Measurements from ENCODE around the gene CREB5.
"Not testable (repeated sequence)": the region's sequence is repeated elsewhere in the genome, so short reads cannot be mapped to it uniquely, and the experiment has no call there.

Gene CREB5

GRCh38 chr7:28800150-28800549 lies 387.8 kb downstream of the CREB5 start:
- DNase-seq: no peak

DNA sequence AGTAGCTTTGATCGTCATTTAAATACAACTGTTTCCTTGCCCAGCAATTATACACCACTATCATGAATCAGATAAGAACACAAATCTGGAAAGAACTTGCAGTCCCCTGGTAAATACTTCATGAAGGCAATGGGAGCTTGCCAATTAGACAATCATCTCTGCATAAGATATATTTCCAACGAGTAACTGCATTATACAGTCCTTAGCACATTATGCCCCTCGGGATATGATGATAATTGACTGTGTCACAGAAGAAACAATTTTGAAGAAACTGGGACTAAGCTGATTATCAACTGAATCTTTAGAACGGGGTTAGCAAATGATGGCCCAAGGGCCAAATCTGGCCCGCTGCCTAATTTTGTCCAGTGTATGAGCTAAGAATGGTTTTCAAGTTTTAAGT lies 390.1 kb downstream of the CREB5 start:
- DNase-seq: no peak

GRCh38 chr7:28804157-28804556 lies 391.8 kb downstream of the CREB5 start:
- no peak for DNase-seq

GRCh38 chr7:28804990-28805389 lies 392.7 kb downstream of the CREB5 start:
- no peak for DNase-seq

DNA sequence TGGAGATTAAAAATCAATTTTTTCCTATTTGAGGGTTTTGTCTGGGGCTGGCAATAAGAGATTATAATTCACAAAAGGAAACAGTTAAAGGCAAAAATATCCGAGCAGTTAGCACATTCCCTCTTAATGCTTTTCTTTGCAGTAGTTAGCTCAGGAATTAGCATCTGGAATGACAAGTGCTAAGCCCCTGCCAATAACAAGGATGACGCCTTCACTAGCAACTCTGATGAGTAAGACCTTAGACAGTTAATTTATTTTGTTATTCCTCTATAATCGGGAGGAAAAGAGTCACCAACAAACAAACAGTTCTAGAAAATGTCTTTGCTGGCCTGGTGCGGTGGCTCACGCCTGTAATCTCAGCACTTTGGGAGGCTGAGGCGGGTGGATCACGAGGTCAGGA lies 394.5 kb downstream of the CREB5 start:
- DNase-seq: no peak

GRCh38 chr7:28807396-28807994 lies 395.2 kb downstream of the CREB5 start:
- no peak for DNase-seq

DNA sequence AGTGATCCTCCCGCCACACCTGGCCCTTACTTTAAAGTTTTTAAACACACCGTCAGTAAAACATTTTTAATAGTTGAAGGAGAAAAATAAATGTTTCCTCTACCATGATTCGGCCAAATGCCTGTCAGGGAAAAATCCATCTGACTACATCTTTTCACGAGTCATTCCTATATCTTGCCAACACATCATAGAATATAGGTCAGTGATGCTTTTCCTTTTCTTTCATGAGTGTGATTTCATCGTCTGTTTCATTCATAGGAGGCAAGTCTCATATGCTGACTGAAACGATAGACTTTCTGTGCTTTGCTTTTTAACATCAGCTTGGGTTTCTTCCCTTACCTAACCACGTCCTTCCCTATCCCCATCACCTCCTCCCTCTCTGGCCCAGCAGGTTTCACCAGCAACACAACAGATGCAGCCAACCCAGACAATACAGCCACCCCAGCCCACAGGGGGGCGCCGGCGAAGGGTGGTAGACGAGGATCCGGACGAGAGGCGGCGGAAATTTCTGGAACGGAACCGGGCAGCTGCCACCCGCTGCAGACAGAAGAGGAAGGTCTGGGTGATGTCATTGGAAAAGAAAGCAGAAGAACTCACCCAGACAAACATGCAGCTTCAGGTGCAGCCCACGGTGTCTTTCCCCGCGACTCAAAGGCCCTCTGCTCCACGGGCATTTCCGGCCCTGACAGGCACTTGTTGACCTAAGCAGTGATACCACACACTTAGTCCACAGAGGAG lies 396.6 kb downstream of the CREB5 start:
- no peak for DNase-seq

DNA sequence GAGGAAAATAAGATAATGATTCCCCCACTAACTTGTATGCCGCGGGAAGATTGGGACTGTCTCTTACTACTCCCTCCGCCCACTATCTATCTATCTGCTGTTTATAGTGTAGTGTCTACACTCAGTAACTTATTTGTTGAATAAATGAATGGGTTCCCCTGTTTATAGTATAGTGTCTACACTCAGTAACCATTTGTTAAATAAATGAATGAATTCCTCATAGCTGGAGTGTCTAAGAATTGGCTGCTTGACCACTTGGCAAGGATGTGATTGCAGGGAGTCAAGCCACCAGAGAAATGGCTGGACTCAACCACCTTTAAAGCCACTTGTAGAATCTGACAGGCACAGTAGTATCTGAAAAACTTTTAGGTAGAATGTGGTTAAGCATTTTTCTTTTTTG lies 398.7 kb downstream of the CREB5 start:
- DNase-seq: no peak

DNA sequence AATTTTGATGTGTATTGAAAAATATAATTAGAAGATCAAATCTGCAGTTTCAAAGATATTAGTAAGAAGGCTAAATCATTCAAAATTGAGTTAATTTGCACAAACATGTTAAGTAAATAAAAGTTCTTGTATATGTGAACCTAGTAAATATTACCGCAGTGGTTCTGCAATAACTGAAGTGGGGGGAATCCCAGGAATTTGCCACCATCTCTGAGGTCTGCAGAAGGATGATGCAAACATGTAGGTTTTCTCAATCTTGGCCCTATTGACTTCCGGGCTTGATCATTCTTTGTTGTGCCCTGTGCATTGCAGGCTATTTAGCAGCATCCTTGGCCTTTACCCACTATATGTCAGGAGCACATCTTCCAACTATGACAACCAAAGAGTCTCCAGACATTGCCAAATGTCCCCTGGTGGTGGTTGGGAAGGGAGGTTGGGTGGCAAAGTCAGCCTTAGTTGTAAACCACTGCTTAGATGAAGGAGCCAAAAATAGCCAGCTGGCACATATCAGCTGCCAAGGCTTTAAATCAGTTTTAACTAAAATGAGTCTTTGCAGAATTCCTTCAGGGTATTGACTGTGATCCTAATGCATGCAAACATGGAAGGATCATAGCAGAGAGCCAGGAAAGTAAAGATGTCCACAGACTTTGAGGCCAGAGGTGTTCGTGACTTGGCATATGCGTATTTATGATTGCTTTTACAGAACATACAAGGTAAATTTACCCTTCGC lies 399.5 kb downstream of the CREB5 start:
- DNase-seq: peak; percentile 75

GRCh38 chr7:28812616-28813015 lies 400.3 kb downstream of the CREB5 start:
- no peak for DNase-seq

GRCh38 chr7:28813243-28813962 lies 401.1 kb downstream of the CREB5 start:
- peak; percentile 74 for DNase-seq

DNA sequence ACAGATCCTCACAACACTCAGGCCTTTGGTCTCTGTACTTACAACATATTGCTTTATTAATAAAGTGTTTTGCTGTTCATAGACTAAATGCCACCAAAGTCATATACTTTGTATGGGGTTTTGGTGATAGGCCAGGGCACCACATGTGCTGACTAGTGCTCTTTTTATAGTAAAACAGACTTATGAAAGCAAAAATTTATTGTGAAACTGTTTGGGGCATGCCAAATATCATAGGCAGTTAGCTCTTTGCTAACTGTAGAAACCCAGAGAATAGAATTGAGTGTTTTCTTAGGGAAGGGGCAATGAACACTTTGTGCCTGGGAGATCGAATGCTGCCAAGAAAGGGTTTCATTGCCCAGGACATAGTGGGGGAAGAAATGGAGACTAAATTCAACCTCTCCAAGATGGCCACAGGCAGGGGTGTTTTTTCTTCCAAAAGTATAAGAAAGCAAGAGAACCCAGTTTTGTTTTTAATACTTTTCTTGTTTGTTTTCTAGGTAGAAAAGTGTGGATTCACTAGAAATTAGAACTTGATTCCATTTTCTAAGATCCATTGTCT lies 403.1 kb downstream of the CREB5 start:
- DNase-seq: no peak

- no peak for DNase-seq
Observed at GRCh38 chr7:28815928-28816373, 403.6 kb downstream of the CREB5 start.

DNA sequence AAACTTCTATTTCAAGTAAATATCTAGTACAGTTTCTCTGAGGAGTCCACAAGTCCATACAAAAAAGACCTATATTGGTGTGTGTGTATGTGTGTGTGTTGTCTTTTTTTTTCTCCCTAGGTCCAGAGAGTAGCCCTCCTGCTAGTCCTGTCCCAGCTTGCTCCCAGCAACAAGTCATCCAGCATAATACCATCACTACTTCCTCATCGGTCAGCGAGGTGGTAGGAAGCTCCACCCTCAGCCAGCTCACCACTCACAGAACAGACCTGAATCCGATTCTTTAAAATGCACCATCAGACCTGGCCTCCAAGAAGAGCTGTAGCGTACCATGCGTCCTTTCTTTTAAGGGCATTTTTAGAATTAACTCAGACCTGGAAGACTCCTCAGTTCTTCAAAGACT lies 406.7 kb downstream of the CREB5 start:
- DNase-seq: no peak

GRCh38 chr7:28823582-28823981 lies 411.3 kb downstream of the CREB5 start:
- no peak for DNase-seq

DNA sequence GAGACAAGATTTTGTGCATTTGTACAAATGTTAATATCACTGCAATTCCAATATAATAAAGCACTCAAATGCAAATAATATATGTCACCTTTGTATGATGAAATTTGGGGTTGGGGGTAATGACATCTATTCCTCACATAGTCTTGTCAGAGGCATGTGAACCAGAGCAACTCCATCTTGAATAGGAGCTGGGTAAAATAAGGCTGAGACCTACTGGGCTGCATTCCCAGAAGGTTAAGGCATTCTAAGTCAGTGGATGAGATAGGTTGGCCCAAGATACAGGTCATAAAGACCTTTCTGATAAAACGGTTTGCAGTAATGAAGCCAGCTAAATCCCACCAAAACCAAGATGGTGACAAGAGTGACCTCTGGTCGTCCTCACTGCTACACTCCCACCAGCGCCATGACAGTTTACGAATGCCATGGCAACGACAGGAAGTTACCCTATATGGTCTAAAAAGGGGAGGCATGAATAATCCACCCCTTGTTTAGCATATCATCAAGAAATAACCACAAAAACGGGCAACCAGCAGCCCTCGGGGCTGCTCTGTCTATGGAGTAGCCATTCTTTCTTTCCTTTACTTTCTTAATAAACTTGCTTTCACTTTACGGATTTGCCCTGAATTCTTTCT lies 413.6 kb downstream of the CREB5 start:
- not testable (repeated sequence) for DNase-seq

GRCh38 chr7:28830846-28831245 lies 418.5 kb downstream of the CREB5 start:
- DNase-seq: no peak

- no peak for DNase-seq
Observed at GRCh38 chr7:28832669-28833068, 420.4 kb downstream of the CREB5 start.

DNA sequence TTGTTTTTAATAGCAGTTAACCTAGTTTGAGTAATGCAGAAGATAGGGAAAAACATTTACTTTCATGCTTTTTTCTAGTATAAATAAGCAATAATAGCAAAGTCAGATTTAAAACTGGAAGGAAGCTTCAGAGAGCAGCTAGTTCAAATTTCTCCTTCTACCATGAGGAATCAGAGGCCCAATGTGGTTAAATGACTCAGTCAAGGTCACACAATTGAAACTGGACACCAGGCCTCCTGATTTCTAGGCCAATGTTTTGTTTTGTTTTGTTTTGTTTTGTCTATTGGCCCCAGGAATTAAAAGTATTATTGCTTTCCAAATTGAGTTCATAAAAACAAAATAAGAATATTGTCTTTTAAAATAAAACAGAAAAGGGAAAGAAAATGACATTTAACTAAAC lies 423.5 kb downstream of the CREB5 start:
- DNase-seq: no peak

- no peak for DNase-seq
Observed at GRCh38 chr7:28836716-28837115, 424.4 kb downstream of the CREB5 start.

DNA sequence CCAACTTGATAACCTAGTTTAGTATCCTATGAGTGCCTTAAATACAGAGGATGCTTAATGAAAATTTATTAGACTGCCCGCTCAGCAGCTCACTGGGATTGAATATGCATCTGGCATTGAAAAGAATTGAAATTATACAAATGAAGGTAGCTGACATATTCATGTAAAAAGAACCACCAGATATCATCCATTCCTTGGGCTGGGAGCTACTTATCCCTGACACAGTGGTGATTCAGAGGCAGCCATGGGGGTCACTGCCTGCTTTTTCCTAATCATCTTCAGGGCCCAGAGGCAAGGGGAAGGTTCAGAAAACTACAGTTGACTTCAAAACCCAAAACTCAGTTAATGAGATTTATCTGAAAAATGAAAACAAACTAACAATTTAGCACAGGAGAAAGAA lies 424.9 kb downstream of the CREB5 start:
- no peak for DNase-seq

- DNase-seq: no peak
Observed at GRCh38 chr7:28840592-28840995, 428.3 kb downstream of the CREB5 start.

DNA sequence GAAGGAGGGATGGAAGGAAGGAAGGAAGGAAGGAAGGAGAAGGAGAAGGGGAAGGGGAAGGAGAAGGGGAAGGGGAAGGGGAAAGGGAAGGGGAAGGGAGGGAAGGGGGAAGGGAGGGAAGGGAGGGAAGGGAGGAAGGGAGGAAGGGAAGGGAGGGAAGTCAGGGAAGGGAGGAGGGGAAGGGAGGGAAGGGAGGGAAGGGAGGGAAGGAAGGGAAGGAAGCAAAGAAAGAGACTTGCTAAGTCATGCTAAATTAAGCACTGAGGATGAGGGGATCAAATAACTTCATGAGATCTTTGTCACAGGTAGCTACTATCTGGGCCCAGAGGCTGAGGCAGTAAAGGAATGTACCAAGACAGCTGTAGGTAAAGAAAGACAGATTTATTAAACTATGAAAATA lies 429.4 kb downstream of the CREB5 start:
- DNase-seq: no peak
